Progenitor cell of endocrine pancreas (in vitro differentiated cells): ENCODE data around the gene TTC34. TPM values are rescaled to one million over a fixed set of nuclear protein-coding genes. Genes with fewer than 3 reads are reported as not detected.

Source experiments
- DNase-seq: peaks from one replicate; pipeline ENCODE4 v3.0.0; 2021; ENCODE audit warnings: low spot score; ENCODE audit not compliant: unreplicated experiment
- H3K27ac Mint-ChIP-seq: 2 replicates; pipeline ENCODE4 v1.8.0; 2021; ENCODE audit warnings: mild to moderate bottlenecking, moderate library complexity, mixed read lengths
- H3K27me3 Mint-ChIP-seq: 2 replicates; pipeline ENCODE4 v1.8.0; 2021; ENCODE audit warnings: mixed read lengths
- H3K36me3 Mint-ChIP-seq: 2 replicates; pipeline ENCODE4 v1.8.0; 2022; ENCODE audit warnings: mixed read lengths; ENCODE audit not compliant: insufficient read depth
- H3K4me1 Mint-ChIP-seq: 2 replicates; pipeline ENCODE4 v1.8.0; 2021; ENCODE audit warnings: low read depth, mixed read lengths
- H3K4me3 Mint-ChIP-seq: 2 replicates; pipeline ENCODE4 v1.8.0; 2021; ENCODE audit warnings: low read depth, mild to moderate bottlenecking, moderate library complexity, mixed read lengths
- H3K9me3 Mint-ChIP-seq: 2 replicates; pipeline ENCODE4 v1.8.0; 2021; ENCODE audit warnings: low read depth, mixed read lengths
- CTCF ChIP-seq: fragments of 200-600 bp; sonication (generic); IDR thresholded peaks from one replicate; pipeline ENCODE4 v1.5.0; 2021; ENCODE audit warnings: antibody characterized with exemption, mild to moderate bottlenecking; ENCODE audit not compliant: unreplicated experiment
- total RNA-seq: library from RNA; stranded (reverse); gene quantifications from 2 replicates; pipeline ENCODE4 v1.2.1, GENCODE V29; 2021

Gene TTC34
- total RNA-seq, 1 donor from 2014 or later: 3.1 TPM

- Mint-ChIP-seq H3K9me3 (peaks cover 8% of the 10 kb centered on the region), H3K36me3 (no peaks in the 10 kb centered on the region), H3K27me3 (peaks cover 12% of the 10 kb centered on the region), H3K4me3 (no peak overlapping the region), H3K27ac (no peak overlapping the region), H3K4me1 (no peaks in the 10 kb centered on the region)
- DNase-seq: peak; percentile 9
- TF ChIP-seq CTCF: no peak
Measured at GRCh38 chr1:2609319-2610035, 192.0 kb downstream of the TTC34 start.

- TF ChIP-seq CTCF: no peak
- Mint-ChIP-seq H3K9me3 (no peaks in the 10 kb centered on the region), H3K4me3 (no peak overlapping the region), H3K4me1 (no peaks in the 10 kb centered on the region), H3K27me3 (peaks cover 2% of the 10 kb centered on the region), H3K27ac (no peak overlapping the region), H3K36me3 (no peaks in the 10 kb centered on the region)
- no peak for DNase-seq
Measured at GRCh38 chr1:2607641-2608091, 193.8 kb downstream of the TTC34 start.

- Mint-ChIP-seq H3K27me3 (peaks cover 9% of the 10 kb centered on the region), H3K36me3 (no peaks in the 10 kb centered on the region), H3K27ac (no peak overlapping the region), H3K4me1 (no peaks in the 10 kb centered on the region), H3K4me3 (no peak overlapping the region), H3K9me3 (no peaks in the 10 kb centered on the region)
- TF ChIP-seq CTCF: no peak
- DNase-seq: no peak
Measured at GRCh38 chr1:2606881-2607621, 194.4 kb downstream of the TTC34 start.

- no peak for TF ChIP-seq CTCF
- peaks cover under 1% of the 10 kb centered on the region for H3K4me1 Mint-ChIP-seq
- no peaks in the 10 kb centered on the region for H3K9me3 Mint-ChIP-seq
- H3K27ac Mint-ChIP-seq: no peak overlapping the region
- no peak for DNase-seq
- H3K36me3 Mint-ChIP-seq: no peaks in the 10 kb centered on the region
- no peak overlapping the region for H3K4me3 Mint-ChIP-seq
- peaks cover 15% of the 10 kb centered on the region for H3K27me3 Mint-ChIP-seq
Measured at GRCh38 chr1:2606396-2606880, 195.1 kb downstream of the TTC34 start.

- H3K9me3 Mint-ChIP-seq: no peaks in the 10 kb centered on the region
- H3K4me3 Mint-ChIP-seq: no peak overlapping the region
- DNase-seq: no peak
- TF ChIP-seq CTCF: no peak
- H3K4me1 Mint-ChIP-seq: peaks cover 1% of the 10 kb centered on the region
- no peak overlapping the region for H3K27ac Mint-ChIP-seq
- peaks cover 22% of the 10 kb centered on the region for H3K27me3 Mint-ChIP-seq
- H3K36me3 Mint-ChIP-seq: no peaks in the 10 kb centered on the region
Measured at GRCh38 chr1:2605509-2606395, 195.7 kb downstream of the TTC34 start.
